ENCODE results near the gene OGA.

The OGA gene

GRCh38 chr10:101758858-101759257 lies 59.4 kb downstream of the OGA start:
- DNase-seq (ENCODE audit: low read depth), result no peak

- DNase-seq (ENCODE audit: low read depth), result no peak
These were observed 66.0 kb downstream of the OGA start for GRCh38 chr10:101752241-101752640.

GRCh38 chr10:101749047-101750016 lies 68.9 kb downstream of the OGA start:
- no peak for DNase-seq (ENCODE audit: low read depth)

DNA sequence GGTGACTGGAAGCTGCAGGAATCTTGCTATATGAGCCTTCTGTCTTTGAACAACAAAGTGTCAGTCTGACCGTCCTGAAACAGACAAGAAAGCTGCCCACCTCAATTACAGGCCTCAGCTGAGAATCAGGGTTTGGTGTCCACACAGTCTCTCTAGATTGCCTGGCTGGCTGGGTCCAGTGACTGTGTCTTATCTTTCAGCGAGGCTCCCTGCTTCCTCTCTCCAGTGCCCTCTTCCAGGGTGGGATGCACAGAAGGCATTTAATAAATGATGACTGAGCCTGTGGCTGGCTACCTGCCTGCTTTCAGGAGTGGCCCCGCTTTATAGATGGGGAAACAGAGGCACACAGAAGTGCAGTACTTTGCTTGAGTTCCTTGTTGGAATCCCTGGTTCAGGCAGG lies 69.7 kb downstream of the OGA start:
- DNase-seq (ENCODE audit: low read depth), result no peak

GRCh38 chr10:101745074-101745696 lies 73.1 kb downstream of the OGA start:
- DNase-seq (ENCODE audit: low read depth), result no peak

DNA sequence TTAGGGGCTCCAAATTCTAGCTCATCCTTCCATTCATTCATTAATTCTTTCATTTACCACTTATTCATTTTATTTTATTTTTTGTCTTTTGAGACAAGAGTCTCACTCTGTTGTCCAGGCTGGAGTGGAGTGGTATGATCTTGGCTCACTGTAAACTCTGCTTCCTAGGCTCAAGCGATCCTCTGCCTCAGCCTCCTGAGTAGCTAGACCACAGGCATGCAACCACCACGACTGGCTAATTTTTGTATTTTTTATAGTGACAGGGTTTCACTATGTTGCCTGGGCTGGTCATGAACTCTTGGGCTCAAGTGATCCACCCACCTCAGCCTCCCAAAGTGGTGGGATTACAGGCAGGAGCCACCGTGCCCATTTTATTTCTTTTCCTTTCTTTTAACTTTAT lies 74.0 kb downstream of the OGA start:
- no peak for DNase-seq (ENCODE audit: low read depth)

DNA sequence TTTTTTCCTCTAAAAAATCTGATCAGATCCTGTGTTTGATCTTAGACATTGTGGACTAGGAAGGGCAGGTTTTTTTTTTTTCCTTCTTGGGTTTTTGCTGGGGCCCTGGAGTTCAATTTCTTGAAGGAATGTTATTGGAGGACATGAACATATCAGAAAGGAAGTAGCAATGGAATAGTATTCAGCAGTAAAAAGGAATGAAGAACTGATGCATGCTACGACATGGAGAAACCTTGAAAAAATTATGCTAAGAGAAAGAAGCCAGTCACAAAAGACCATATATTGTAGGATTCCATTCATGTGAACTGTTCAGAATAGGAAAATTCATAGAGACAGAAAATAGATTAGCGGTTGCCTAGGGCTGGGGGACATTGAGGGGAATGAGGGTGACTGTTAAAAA lies 76.3 kb downstream of the OGA start:
- DNase-seq (ENCODE audit: low read depth), result no peak

GRCh38 chr10:101736666-101737065 lies 81.6 kb downstream of the OGA start:
- DNase-seq (ENCODE audit: low read depth), result no peak

Measured in activated T-helper 9 cell treated with anti-CD3 and anti-CD28 coated beads, Interleukin-2, amount 50 U/mL, for 16 hours (primary cell).